GM12878 (cell line): ENCODE data around the gene SPHK1. TPM values are rescaled to one million over a fixed set of nuclear protein-coding genes. Genes with fewer than 3 reads are reported as not detected.

Source experiments
- BACH1 ChIP-seq: fragments of 450-650 bp; IDR thresholded peaks from 2 replicates; pipeline ENCODE4 v1.6.1; 2017; ENCODE audit warnings: mild to moderate bottlenecking, borderline replicate concordance
- HDGF ChIP-seq: fragments of 450-650 bp; IDR thresholded peaks from 2 replicates; pipeline ENCODE4 v1.6.1; 2016; ENCODE audit warnings: antibody characterized with exemption
- MLLT1 ChIP-seq: fragments of 450-650 bp; IDR thresholded peaks from 2 replicates; pipeline ENCODE4 v1.6.1; 2016; ENCODE audit warnings: mild to moderate bottlenecking
- NFYA ChIP-seq: IDR thresholded peaks from 2 replicates; pipeline ENCODE4 v1.6.1; 2011; ENCODE audit warnings: low read depth, mild to moderate bottlenecking, low read length, improper control_type of control experiment, borderline replicate concordance
- PAX5 ChIP-seq: IDR thresholded peaks from 2 replicates; pipeline ENCODE4 v1.6.1; 2011; ENCODE audit warnings: low read depth, low read length, borderline replicate concordance
- REST ChIP-seq: IDR thresholded peaks from 2 replicates; pipeline ENCODE4 v1.6.1; 2012; ENCODE audit warnings: mild to moderate bottlenecking, low read depth, low read length
- SMC3 ChIP-seq: IDR thresholded peaks from 2 replicates; pipeline ENCODE4 v1.6.1; 2011; ENCODE audit warnings: low read length, improper control_type of control experiment, borderline replicate concordance
- TCF3 ChIP-seq: IDR thresholded peaks from 2 replicates; pipeline ENCODE4 v1.6.1; 2012; ENCODE audit warnings: low read depth, mild to moderate bottlenecking, low read length, borderline replicate concordance; ENCODE audit not compliant: insufficient read depth
- ZBTB4 ChIP-seq: fragments of 450-650 bp; formaldehyde crosslinking; IDR thresholded peaks from 2 replicates; pipeline ENCODE4 v1.4.0; 2022; ENCODE audit warnings: mild to moderate bottlenecking, moderate library complexity
- polyA plus RNA-seq, 11 experiments: library from polyadenylated mRNA; depleted of rRNA in 4 of 11; unstranded in 6 of 11; stranded (reverse) in 5 of 11; fragments of >200 nt; fragmentation: Nextera tagmentation in 4 of 11; fragmentation: Illumina TruSeq in 1 of 11; extraction: Ambion mirVana in 4 of 11; extraction: Trizol in 1 of 11; gene quantifications; 1 replicate in 1 of 11; 2 replicates in 10 of 11; pipeline versions ENCODE4 v1.2.1 to v1.2.3, GENCODE V29; 2011 to 2016; ENCODE audit warnings: inconsistent platforms in 2 of 11, missing spikeins in 2 of 11, low read depth in 1 of 11
- total RNA-seq, 4 experiments: library from RNA; depleted of rRNA in 3 of 4; stranded (reverse); fragments of >200 nt in 3 of 4; fragmentation: Illumina TruSeq in 1 of 4; extraction: Trizol in 1 of 4; gene quantifications; 2 replicates each; pipeline versions ENCODE4 v1.2.1 to v1.2.3, GENCODE V29; 2013 to 2021

Gene SPHK1
- total and polyA plus RNA-seq, 10 of the 15 experiments (the other 5 are each of a cell fraction or from before 2014, with no cell fraction given), result 0.09 to 1.1 (median 0.36) TPM; not detected in 2

GRCh38 chr17:76397687-76398522 is 13.5 kb downstream of the SPHK1 start (continued):
- TF ChIP-seq MLLT1 (no peak), REST (no peak), HDGF (peak; percentile 85; the same call in 1 of the 2 replicates), NFYA (no peak), SMC3 (peak; percentile 92), PAX5 (peak; percentile 97), ZBTB4 (no peak), BACH1 (no peak), TCF3 (no peak)
